ENCODE data around the gene PPP1R12C. TPM values are rescaled to one million over a fixed set of nuclear protein-coding genes. Genes with fewer than 3 reads are reported as not detected.

The PPP1R12C gene
- total and polyA plus RNA-seq, 12 donors, result 134 to 283 (median 201) TPM

DNA sequence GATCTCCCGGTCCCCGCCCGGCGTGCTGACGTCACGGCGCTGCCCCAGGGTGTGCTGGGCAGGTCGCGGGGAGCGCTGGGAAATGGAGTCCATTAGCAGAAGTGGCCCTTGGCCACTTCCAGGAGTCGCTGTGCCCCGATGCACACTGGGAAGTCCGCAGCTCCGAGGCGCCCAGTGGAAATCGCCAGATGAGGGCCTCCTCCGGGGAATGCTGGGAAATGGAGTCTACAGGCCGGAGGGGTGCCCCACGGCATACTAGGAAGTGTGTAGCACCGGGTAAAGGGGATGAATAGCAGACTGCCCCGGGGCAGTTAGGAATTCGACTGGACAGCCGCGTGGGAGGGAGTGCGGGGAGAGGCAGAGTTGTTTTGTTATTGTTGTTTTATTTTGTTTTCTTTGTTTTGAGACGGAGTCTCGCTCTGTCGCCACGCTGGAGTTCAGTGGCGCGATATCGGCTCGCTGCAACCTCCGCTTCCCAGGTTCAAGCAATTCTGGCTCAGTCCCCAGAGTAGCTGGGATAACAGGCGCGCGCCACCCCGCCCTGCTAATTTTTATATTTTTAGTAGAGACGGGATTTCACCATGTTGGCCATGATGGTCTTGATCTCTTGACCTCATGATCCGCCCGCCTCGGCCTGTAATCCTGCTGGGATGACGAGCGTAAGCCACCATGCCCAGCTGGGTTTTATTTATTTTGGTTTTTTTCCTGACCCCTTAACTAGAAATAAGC, 390 bp upstream of the PPP1R12C start:
- no peaks in the 10 kb centered on the region for H3K27me3 ChIP-seq
- peak overlapping the region; percentile 23 to 100 (median 88) for H3K4me3 ChIP-seq
- WGBS, 2 donors, result 0% methylated on average over 44 of the region's 44 CpGs
- intact Hi-C loops (cut with DNase I), result loop anchor here in 2 of 10 donors (2.0 to 10.0 kb wide), 3 partner anchors 29 to 53 kb away; partner anchors contain the start of gene RDH13 (in 1 of the 2)
- peaks cover 0 to 3% (median 0%) of the 10 kb centered on the region in 9 donors for H3K36me3 ChIP-seq
- H3K9me3 ChIP-seq, result no peaks in the 10 kb centered on the region
- ATAC-seq, result peak; percentile 81 to 91 (median 87)
- peak; percentile 99 for DNase-seq
- TF ChIP-seq, protein P1, sequence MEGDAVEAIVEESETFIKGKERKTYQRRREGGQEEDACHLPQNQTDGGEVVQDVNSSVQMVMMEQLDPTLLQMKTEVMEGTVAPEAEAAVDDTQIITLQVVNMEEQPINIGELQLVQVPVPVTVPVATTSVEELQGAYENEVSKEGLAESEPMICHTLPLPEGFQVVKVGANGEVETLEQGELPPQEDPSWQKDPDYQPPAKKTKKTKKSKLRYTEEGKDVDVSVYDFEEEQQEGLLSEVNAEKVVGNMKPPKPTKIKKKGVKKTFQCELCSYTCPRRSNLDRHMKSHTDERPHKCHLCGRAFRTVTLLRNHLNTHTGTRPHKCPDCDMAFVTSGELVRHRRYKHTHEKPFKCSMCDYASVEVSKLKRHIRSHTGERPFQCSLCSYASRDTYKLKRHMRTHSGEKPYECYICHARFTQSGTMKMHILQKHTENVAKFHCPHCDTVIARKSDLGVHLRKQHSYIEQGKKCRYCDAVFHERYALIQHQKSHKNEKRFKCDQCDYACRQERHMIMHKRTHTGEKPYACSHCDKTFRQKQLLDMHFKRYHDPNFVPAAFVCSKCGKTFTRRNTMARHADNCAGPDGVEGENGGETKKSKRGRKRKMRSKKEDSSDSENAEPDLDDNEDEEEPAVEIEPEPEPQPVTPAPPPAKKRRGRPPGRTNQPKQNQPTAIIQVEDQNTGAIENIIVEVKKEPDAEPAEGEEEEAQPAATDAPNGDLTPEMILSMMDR (IDR thresholded peaks at IDR 0.05), result peak in 1 of 9 donors; percentile 15
- H3K27ac ChIP-seq, result peak overlapping the region; percentile 51 to 99 (median 90)
- H3K4me1 ChIP-seq, result peaks cover 23 to 48% (median 42%) of the 10 kb centered on the region in 9 donors

DNA sequence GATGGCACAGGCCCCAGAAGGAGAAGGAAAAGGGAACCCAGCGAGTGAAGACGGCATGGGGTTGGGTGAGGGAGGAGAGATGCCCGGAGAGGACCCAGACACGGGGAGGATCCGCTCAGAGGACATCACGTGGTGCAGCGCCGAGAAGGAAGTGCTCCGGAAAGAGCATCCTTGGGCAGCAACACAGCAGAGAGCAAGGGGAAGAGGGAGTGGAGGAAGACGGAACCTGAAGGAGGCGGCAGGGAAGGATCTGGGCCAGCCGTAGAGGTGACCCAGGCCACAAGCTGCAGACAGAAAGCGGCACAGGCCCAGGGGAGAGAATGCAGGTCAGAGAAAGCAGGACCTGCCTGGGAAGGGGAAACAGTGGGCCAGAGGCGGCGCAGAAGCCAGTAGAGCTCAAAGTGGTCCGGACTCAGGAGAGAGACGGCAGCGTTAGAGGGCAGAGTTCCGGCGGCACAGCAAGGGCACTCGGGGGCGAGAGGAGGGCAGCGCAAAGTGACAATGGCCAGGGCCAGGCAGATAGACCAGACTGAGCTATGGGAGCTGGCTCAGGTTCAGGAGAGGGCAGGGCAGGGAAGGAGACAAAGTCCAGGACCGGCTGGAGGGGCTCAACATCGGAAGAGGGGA, 1.1 kb downstream of the PPP1R12C start:
- TF ChIP-seq, protein P1 (IDR thresholded peaks at IDR 0.05), result no peak
- H3K4me1 ChIP-seq, result peaks cover 35 to 61% (median 52%) of the 10 kb centered on the region in 9 donors
- H3K9me3 ChIP-seq, result no peaks in the 10 kb centered on the region
- 1% methylated on average over 25 of the region's 25 CpGs for WGBS, 2 donors
- peak overlapping the region; percentile 86 to 99 (median 96) for H3K27ac ChIP-seq
- ATAC-seq, result peak; percentile 7 to 52 (median 26)
- peak; percentile 67 to 77 for DNase-seq
- H3K36me3 ChIP-seq, result peaks cover 0 to 18% (median 0%) of the 10 kb centered on the region in 9 donors
- intact Hi-C loops (cut with DNase I), result loop anchor here in 2 of 10 donors (2.0 to 10.0 kb wide), 3 partner anchors 28 to 52 kb away; partner anchors contain the start of gene RDH13 (in 1 of the 2)
- no peaks in the 10 kb centered on the region for H3K27me3 ChIP-seq
- peak overlapping the region; percentile 69 to 100 (median 89) for H3K4me3 ChIP-seq

DNA sequence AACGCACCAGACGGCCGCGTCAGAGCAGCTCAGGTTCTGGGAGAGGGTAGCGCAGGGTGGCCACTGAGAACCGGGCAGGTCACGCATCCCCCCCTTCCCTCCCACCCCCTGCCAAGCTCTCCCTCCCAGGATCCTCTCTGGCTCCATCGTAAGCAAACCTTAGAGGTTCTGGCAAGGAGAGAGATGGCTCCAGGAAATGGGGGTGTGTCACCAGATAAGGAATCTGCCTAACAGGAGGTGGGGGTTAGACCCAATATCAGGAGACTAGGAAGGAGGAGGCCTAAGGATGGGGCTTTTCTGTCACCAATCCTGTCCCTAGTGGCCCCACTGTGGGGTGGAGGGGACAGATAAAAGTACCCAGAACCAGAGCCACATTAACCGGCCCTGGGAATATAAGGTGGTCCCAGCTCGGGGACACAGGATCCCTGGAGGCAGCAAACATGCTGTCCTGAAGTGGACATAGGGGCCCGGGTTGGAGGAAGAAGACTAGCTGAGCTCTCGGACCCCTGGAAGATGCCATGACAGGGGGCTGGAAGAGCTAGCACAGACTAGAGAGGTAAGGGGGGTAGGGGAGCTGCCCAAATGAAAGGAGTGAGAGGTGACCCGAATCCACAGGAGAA, 1.9 kb downstream of the PPP1R12C start:
- TF ChIP-seq, protein P1 (IDR thresholded peaks at IDR 0.05), result no peak
- Histone ChIP-seq H3K9me3 (no peaks in the 10 kb centered on the region), H3K27ac (peak overlapping the region; percentile 86 to 99 (median 96)), H3K27me3 (no peaks in the 10 kb centered on the region), H3K4me1 (peaks cover 35 to 66% (median 52%) of the 10 kb centered on the region in 9 donors), H3K4me3 (peak overlapping the region; percentile 69 to 100 (median 89)), H3K36me3 (peaks cover 0 to 20% (median 0%) of the 10 kb centered on the region in 9 donors)
- peak in 1 of 2 donors; percentile 53 for DNase-seq
- intact Hi-C loops (cut with DNase I), result loop anchor here in 2 of 10 donors (2.0 to 10.0 kb wide), 3 partner anchors 27 to 51 kb away; partner anchors contain the start of gene RDH13 (in 1 of the 2)
- WGBS, 2 donors, result 20 to 29% methylated on average over 13 of the region's 13 CpGs
- ATAC-seq, result peak in 2 of 8 donors; percentile 1 to 2

Data from heart right ventricle (tissue), 16 donors.